UCSD-AML1 (cell line): ENCODE results near the gene ABL1.

Source experiments
- DNase-seq: peaks from one replicate; lab custom pipeline; 2025; ENCODE audit not compliant: unreplicated experiment; lab: John Stamatoyannopoulos, UW

Gene ABL1

GRCh38 chr9:130913599-130914416, 78.8 kb downstream of the ABL1 start:
- DNase-seq: no peak

GRCh38 chr9:130914417-130915095, 79.5 kb downstream of the ABL1 start:
- no peak for DNase-seq

DNA sequence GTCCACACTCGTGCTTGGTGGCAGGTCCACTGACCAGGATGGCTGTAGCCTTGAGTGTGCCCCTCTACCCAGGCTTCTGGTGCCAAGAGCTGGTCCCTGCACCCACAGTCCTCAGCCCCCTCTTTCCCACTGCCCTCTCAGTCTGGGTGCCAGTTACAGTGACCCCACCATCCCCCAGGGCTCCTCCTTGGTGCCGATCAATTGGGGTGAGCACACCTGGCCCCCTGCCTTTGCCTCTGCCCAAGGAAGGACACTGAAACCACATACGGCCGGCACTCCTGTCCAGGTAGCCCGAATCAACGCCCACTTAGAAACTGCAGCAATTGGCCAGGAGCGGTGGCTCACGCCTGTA, 80.0 kb downstream of the ABL1 start:
- no peak for DNase-seq

DNA sequence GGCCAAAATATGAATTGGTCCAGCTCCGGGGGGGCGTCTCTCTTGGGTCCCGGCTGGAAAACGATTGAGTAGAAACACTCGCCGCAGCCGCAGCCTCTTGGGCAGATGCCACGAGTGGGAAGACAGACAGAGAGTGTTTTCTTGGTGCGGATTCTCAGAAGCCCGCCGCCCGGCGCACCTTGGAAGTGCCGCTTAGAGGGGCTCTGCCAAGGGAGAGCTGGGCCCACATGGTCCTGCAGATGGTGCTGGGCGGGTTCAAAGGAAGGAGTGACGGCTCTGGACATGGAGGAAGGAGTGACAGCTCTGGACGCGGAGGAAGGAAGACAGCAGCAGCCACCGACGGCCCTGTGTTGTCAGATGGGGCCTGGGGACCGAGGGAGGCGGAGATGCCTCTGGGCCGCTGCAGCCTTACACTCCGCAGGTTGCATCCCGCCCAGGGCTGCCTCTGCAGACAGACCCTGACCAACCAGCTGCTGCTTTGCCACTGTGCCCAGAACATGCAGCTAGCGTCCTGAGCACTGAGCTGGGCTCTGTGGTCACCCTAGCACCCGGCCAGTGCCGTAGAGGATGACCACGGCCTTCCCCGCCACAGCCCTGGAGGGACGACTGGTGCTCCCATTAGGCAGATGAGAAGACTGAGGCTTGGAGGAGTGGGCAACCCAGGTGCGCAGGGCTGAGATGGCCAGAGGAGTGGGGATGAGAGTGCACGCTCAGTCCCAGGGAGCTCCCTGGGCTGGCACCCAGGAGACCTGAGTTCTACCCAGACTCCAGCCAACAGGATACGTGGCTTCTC, 82.3 kb downstream of the ABL1 start:
- DNase-seq: no peak

DNA sequence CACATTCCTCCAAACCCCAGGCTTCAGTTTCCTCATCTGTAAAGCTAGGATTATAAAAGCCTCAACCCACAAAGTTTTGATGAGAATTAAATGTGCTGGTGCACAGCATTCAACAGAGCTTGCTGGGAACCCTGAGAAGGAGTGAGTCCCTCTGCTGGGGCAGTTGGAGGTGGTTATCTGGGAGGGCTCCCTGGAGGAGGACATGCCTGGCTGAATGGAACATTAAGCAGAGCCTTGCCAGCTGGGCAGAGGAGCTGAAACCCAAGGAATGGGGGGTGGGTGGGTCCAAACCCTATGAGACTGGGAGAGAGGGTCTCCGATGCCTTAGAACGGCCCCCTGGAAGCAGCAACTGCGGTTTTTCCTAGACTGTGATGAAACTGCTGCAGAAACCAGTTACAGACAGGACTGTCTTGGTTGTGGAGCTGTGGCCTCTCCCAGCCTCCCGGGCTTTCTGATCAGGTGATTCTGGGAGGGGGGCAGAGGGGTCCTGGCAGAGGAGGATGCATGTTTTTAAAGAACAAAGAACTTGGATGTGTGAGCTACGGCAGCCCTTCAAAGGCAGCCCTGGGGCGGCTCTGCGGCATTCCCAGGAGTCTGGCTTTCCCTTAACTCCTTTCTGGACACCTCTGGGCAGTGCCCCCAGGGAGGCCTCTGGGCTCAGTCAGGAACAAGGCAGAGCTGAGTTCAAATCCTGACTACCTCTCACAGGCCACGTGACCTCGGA, 83.2 kb downstream of the ABL1 start:
- DNase-seq: no peak

DNA sequence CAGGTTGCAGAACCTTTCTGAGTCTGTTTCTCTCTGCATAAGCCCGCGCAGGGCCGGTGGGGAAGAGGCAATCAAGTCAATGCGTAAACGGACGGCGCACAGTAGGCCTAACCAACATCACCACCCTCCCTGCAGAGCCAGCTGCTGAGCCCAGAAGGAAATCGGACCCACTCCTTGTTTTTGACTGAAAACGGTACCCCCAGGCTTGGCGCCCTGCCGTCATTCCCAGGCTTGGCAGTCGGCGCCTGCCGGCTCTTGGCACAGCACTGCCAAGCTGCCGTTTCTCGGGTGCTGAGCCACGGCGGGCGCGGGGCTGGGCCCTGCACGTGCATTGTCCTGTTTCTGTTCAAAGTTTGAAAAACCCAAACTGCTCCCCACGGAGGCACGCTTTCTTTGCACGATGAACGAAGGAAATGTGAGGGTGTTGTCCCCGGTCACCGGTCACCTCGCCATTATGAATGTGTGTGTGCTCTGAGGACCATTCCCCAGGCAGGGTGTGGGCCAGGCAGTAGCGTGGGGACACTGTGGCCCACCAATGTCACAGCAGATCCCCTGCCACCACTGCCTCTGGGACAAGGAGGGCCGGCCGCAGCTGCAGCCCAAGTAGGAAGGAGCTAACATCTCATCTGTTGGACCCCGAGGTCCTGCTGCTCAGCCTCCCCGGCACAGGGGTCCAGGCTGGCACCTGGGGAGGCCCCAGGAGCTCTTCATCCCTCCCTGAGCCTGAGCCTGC, 83.9 kb downstream of the ABL1 start:
- no peak for DNase-seq

GRCh38 chr9:130919559-130920145, 84.6 kb downstream of the ABL1 start:
- DNase-seq: no peak

- DNase-seq: no peak
Measured at GRCh38 chr9:130920233-130920632, 85.2 kb downstream of the ABL1 start.

DNA sequence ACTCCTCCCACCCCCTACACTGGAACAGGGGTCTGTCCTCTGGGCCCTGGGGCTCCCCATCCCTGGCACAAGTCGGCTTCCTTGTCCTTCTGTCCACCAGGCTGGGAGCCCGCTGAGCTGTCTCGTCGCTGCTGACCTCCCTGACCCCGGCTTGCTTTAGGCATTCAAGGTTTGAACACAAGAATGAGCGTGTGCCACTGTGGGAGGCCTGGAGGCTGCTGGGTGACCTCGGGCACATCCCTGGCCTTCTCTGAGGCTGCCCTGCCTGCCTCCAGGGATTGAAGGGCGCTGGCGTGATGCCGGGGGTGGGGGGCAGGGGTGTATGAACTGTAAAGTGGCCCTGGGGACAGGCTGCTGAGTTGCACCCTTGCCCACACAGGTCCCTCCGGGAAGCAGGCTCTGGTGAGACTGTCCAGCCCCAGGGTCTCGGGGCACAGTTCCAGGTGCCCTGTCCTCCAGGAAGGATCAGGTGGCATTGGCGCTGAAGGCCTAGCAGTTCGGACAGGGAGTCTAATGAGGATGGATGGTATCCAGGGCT, 85.8 kb downstream of the ABL1 start:
- DNase-seq: no peak

- DNase-seq: no peak
Measured at GRCh38 chr9:130921300-130921988, 86.4 kb downstream of the ABL1 start.

GRCh38 chr9:130921989-130922892, 87.2 kb downstream of the ABL1 start:
- no peak for DNase-seq

DNA sequence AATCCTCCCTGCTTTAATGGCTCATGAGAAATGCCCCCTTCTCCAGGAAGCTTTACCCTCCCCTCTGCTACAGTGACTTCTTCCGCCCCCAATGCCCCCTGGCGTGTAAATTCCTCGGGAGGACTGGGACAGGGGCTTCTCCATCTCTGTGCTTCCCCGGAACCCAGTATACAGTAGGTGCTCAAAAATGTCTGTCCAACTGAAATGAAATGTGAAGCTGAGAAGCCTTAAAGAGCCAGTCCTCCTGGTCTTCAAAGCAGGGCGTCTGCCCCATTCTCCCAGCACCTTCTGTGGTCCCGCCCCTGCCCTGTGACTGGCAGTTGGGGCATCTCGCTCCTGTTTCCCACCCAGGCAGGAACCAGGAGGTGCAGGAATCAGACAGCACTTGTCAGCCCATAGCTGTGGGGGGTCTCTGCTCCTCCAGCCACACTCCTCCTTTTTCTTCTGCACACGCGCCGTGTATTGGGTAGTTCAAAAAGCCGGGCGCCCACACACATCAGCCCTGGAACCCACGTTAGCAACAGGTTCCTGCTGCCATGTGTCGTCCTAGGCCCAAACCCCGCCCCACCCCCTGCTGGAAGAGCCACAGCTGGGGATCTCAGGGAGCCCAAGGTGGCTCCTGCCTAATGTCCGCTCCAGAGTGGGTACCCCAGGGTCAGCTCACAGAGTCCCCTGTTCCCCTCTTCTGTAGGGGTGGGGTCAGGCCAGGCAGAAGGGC, 88.0 kb downstream of the ABL1 start:
- DNase-seq: no peak

DNA sequence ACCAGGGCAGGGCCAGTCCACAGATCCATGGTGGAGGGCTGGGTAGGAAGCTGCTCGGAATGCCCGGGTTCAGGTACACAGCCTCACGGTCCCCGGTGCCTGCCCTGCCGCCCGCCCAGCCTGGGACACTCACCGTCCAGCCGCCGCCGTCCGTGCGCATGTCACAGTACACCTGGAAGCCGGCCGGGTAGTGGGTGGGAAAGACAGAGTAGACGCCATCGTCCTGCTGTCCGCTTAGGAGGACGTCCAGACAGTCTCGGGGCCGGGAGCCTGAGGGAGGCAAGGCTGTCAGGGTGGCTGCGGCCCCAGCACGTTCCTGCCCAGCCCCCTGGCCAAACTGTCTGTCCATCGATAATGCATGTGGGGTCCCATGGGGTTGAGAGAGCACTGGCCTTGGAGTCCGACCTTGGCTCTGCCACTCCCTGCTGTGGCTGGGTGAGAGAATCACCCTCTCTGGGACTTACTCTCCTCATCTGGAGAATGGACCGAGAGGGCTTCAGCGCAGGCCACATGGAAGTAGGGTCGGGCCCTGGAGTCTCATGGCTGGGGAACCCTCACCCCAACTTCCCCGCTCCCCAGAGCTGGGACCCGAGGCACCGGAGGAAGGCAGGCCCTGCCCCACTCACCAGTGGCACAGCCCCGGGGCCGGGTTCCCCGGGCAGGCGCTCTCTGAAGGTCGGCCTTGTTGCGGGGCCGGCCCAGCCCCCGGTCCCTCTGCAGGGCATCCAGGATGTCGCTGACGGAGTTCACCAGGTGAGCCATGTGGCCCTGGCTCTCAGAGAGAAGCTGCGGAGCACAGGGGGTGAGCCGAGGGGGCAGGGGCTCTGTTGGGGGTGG, 88.8 kb downstream of the ABL1 start:
- DNase-seq: no peak

DNA sequence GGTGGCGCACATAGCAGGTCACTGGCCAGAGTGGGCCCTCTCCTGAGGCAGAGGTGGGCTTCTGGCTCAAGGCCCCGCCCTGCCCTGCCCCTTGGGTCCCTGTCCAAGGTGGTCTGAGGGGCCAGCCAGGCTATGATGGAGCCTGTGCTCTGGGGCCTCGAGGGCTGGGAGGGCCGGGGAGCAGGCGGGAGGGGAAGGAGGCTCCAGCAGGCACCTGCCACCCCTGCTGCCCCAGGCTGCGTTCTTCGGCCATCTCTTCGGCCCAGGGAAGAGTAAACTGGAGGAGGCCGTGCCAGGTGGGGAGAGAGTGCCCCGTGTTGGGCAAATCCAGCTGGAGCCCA, 89.4 kb downstream of the ABL1 start:
- DNase-seq: no peak

DNA sequence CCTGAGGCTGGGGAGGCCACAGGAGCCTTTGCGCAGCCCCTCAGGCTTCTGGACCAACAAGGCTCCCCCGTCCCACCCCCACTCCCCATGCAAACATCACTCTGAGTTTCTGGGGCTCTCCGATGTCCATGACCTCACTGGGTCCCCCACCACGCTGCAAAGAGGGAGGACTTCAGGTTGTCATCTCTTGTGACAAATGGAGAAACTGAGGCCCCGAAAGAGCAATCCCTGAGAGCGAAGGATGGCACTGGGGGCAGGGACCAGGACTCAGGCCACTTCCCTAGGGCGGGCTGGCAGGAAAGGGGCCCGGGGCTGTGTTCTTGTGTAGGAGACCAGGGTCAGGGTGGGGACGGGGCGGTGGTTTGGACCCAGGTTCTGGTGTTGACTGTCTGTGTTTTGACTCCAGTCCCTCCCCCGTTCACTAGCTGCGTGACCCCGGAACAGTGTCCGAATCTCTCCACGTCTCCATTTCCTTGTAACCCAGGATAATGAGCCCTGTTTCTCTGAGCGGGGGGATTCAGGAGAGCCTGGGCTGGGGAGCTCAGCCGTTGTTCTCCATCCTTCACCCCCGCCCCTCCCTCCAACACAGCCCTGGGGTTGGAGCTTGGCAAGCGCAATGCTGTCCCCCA, 90.1 kb downstream of the ABL1 start:
- DNase-seq: no peak

GRCh38 chr9:130927338-130927737, 92.3 kb downstream of the ABL1 start:
- no peak for DNase-seq
